NCI-H226 (cell line): ENCODE results near the gene MACROD2.

ENCODE experiments used
- DNase-seq: peaks from one replicate; pipeline ENCODE4 v3.0.0-alpha.2; 2015

The MACROD2 gene

DNA sequence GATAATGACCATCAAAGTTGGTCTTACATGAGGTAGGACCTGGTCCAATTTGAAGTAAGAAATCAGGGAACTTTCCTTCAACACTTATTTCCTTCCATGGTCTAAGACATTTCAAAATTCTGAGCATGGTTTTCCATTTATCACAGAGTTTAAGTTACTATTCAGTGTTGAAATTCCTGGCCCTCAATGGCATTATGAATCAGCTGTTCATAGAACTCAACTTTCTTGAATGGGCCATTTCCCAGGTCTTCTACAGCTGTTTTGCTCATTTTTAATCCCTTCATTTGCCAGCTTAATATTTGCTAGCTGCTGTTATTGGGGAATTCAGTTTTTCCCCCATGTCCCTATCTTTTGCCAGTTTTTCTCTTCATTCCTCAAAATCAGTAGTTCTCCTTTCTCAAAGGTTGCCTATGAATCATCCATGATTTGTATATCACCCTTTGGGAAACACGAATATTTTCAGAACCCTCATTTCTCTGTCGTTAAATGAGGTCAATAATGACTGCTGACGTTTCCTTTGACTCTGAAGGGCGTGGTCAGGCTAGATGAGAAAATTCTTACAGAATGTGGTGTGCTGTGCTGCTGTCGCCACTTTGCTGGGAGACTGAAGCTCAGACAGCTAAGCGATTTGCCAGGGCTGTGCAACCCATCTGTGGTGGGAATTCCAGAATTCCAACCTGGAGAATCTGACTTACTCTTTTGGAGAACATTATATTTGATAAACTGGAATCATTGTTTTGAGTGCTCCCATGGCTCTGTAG is 558.6 kb downstream of the MACROD2 start:
- DNase-seq, result peak; percentile 74

- DNase-seq, result no peak
Measured at GRCh38 chr20:14555676-14556075, 560.4 kb downstream of the MACROD2 start.

GRCh38 chr20:14556206-14556605 is 560.9 kb downstream of the MACROD2 start:
- DNase-seq, result peak; percentile 57

GRCh38 chr20:14559612-14560011 is 564.3 kb downstream of the MACROD2 start:
- no peak for DNase-seq

DNA sequence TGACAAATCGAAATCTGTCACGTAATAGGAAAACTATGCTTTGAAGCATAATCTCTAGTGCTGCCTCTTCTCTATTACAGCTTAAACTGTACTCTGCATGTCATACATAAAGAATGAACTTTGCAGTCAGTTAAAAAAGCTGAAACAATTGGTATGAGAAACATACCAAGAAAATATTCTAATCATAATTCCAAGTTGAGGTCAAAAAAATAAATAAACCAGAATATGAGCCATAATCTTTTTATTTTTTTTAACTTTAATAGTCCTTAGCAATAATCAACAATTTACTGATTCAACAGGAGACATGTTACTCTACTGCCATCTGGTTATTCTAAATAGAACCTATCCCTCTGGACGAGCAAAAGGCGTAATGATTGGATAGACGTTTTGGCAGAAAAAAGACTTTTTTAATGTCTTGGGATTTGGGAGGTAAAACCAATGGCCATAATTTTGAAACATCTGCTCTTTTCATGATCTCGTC is 566.5 kb downstream of the MACROD2 start:
- no peak for DNase-seq

DNA sequence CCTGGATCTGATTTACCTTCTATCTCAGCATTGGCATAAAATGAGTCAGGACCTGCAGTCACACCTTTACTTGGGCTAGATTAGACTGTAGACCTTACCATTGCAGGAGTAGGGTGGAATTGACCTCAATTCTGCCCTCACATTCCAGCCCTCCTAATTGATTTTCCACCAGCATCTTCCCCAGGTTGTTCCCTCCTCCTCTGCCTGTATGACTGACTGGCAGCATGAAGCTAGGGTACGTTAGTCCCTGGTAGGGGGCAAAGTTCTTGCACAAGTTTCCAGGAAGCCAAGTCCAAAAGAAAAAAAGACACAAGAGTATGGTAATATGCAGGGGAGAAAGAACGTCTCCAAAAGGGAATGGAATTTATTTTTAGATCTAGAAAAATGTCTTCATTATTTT is 567.7 kb downstream of the MACROD2 start:
- no peak for DNase-seq

DNA sequence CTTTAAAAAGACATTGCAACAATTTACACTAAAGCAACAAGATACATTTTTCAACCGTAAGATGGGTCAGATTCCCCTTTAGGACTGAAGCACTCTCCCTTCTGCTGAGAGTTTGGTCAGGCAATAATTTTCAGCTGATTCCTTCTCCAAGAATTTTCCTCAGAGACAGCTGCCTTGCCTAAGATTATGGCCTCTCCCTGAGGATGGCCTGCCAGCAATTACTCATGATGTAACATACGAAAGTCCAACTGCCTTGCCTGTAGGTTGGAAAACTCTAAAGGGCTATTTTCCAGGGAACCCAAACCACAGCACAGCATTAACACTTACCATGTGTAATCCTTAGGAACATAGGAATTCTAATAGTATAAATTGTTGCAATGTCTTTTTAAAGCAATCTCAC is 571.2 kb downstream of the MACROD2 start:
- peak; percentile 62 for DNase-seq

DNA sequence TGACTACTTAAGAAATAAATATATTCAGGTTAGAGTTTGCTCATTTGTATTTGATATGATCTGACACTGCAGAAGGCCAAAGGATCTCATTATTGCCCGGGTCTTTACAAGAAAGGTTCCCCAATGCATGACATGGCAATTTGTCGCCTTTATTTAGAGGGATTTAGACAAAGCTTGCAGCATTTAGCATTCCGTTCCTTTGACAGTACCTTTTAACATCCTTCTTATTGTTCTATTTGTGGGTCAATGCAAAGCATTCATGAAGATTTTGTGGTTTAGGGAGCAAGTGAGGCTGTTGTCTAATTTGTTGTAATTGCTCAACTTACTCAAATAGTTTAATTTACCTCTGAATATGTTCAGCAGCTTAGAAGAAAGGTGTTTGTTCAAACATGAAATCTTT is 572.9 kb downstream of the MACROD2 start:
- no peak for DNase-seq

DNA sequence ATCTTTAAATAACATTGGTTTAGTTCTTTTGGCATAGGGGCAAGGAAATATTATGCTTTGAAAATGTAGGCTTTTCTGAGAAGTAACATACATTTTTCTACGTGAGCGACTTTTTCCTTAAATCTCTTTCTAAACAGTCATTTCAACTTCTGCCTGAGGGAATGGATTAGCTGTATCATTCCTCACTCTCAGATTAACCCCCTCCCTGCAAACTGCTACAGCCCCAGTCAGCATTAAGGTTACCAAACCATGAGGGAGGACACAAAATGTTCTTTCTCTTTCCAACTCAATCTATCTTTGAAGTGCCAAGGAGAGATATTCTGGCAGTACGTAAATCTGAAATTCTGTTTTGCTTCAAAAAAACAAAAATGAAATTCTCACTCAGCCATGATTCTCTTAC is 573.4 kb downstream of the MACROD2 start:
- no peak for DNase-seq

DNA sequence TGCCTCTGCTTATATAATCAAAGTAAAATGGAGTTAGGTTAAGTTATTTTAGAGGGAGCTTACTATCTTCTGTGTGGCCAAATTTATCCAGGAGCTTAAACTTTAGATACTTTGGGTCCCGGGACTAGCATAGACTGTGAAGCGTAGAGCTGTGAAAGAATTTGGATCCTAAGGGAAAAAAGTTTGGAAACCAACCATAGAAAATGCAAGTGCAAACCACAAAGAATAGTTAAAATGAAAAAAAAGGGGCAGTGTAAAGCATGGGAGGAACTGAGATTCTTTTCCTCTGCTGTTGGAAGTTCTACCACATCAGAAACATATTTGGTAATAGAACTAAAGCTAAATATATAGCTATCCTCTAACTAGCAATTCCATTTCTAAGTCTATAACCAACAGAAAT is 574.3 kb downstream of the MACROD2 start:
- no peak for DNase-seq

- DNase-seq, result peak; percentile 1
Measured at GRCh38 chr20:14570811-14571210, 575.5 kb downstream of the MACROD2 start.

DNA sequence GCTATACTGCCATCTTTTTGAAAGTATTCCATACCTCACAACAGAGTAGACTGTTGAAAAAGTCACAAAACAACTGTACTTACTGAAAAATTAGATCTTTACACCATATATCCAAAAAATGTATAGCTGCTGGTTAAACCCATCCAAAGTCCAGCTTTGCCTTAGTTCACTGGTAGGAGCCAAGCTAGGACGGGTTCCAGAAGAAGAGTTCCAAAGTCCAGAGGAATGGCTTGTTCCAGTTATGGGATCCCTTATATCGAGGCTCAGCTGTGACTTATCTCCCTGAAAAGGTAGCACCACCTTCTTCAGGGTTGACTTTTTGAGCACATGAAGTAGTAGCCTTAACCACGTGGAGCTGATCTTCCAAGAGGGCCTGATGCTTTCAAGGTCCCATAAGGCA is 578.4 kb downstream of the MACROD2 start:
- DNase-seq, result no peak

- no peak for DNase-seq
Measured at GRCh38 chr20:14576196-14576877, 581.0 kb downstream of the MACROD2 start.

DNA sequence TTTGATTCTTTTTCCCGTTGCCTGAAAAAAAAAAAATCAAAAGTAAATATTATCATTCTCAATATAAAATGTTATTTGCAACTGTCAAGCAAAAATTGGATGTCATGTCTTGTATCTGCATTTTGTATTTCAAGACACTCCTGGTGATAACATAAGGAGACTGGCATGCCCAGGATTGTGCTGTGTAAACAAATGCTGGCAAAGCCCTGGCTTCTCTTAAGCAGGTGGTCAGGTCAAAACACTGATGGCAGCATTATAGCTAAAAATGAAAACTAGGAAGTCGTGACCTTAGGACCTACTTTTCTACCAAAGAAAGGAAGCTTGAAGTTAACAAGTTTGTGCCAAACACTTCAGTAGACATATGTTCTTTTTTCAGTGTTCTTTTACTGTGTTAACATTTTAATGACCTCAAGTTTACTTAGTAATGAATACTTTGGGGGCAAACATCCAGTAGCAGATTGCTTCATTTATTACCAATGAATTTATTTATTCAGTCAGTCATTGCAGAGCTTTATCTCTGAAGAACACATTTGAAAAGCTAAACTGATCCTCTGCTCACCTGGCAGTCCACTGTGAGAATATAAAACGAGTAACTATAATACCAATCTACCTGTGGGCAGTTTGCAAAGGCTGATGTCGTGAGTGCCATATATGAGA is 585.2 kb downstream of the MACROD2 start:
- no peak for DNase-seq

DNA sequence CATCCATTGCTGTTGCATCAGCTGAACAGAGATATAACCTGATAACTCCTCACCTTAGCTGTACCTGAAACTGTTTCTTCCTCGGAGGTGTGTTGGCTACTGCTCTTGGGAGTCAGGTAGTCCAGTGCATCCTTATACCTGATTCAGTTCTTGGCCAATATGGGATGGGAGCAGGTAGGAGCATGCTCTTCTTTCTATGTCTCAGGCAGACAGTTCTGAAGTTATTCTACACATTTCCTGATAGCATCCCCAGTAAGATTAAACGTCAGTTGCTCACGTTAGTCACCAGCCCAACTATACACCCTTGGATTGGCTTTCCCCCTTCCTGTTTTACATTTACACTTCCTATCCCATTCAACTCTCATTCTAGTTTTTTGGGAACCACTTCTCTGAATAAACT is 586.4 kb downstream of the MACROD2 start:
- DNase-seq, result no peak

- DNase-seq, result no peak
Measured at GRCh38 chr20:14582855-14583254, 587.5 kb downstream of the MACROD2 start.

DNA sequence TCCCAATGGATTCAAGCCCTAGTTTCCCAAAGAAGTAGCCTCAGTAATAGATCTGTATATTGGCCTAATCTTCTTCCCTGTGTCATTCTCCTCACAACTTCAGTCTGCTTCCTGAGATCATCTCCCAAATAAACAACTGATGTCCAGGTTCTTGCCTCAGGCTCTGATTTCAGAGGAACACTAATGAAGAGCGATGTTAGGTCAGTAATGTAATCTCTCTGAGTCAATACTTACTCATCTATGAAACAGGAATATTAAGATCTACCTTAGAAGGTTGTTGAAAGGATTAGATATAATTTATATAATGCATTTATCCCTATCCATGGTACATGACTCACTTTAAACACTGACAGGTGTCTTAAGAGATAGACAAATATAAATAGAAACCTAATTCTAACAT is 588.1 kb downstream of the MACROD2 start:
- DNase-seq, result peak; percentile 54

DNA sequence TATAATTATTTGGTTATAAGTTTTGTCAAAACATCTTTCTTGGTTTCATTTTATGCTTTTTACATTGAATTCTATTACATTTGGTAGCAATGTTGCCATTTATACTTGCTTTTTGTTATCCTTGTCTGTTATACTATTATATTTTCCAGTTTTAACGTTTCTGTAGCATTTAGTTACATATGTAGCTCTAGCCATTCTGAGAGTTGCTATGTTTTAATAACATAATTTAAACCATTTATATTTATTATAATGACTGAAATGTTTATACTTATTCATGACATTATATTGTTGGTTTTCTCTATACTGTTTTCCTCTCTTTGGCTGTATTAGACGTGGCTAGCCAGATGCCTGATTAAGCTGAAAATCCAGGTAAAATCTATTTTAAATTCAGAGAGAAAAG is 594.1 kb downstream of the MACROD2 start:
- no peak for DNase-seq

DNA sequence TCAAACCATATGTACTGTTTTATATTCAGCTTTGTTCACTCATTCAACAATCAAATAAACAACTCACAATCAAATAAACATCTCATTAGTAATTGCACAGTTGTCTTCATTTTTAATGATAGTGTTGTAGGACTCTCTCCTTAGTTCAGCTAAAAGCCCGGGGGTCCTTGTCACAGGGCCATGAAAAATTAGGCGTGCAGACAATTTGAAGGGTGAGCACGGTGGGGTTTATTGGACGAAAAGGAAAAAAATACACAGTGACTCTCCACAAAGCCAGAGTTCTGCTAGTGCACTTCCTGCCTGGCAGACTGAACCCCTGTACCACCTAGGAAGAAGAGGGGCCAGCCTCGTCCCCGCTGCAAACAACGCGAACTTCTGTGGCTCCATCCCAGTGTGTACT is 599.7 kb downstream of the MACROD2 start:
- no peak for DNase-seq

- DNase-seq, result no peak
Measured at GRCh38 chr20:14597206-14597715, 601.9 kb downstream of the MACROD2 start.

GRCh38 chr20:14599613-14600012 is 604.3 kb downstream of the MACROD2 start:
- no peak for DNase-seq

GRCh38 chr20:14600527-14600926 is 605.2 kb downstream of the MACROD2 start:
- no peak for DNase-seq

- DNase-seq, result no peak
Measured at GRCh38 chr20:14604143-14604542, 608.8 kb downstream of the MACROD2 start.
